Endodermal cell (in vitro differentiated cells): Measurements from ENCODE around the gene CRHR2. TPM values are rescaled to one million over a fixed set of nuclear protein-coding genes. Genes with fewer than 3 reads are reported as not detected.

Experiments
- DNase-seq: peaks from one replicate; pipeline ENCODE4 v3.0.0-alpha.2; 2017
- H3K27ac ChIP-seq: 2 replicates; pipeline ENCODE4 v1.5.1; 2013; ENCODE audit warnings: mild to moderate bottlenecking, low read depth, low read length, moderate library complexity
- H3K27me3 ChIP-seq: 2 replicates; pipeline ENCODE4 v1.6.1; 2013; ENCODE audit warnings: mild to moderate bottlenecking, low read length, moderate library complexity; ENCODE audit not compliant: insufficient read depth, control insufficient read depth, poor library complexity, severe bottlenecking
- H3K36me3 ChIP-seq: 2 replicates; pipeline ENCODE4 v1.7.0; 2013; ENCODE audit warnings: mild to moderate bottlenecking, low read length, moderate library complexity; ENCODE audit not compliant: control insufficient read depth, insufficient read depth
- H3K4me1 ChIP-seq: one replicate; pipeline ENCODE4 v1.7.0; 2013; ENCODE audit warnings: low read length; ENCODE audit not compliant: control insufficient read depth, insufficient read depth
- H3K4me3 ChIP-seq: 2 replicates; pipeline ENCODE4 v1.5.1; 2013; ENCODE audit warnings: mild to moderate bottlenecking, low read length, moderate library complexity
- H3K9ac ChIP-seq: 2 replicates; pipeline ENCODE4 v1.6.1; 2013; ENCODE audit warnings: mild to moderate bottlenecking, low read length, moderate library complexity; ENCODE audit not compliant: poor library complexity, severe bottlenecking; ENCODE audit errors: extremely low read depth
- H3K9me3 ChIP-seq: 2 replicates; pipeline ENCODE4 v1.6.1; 2013; ENCODE audit warnings: mild to moderate bottlenecking, low read length, moderate library complexity; ENCODE audit not compliant: control insufficient read depth
- H3K27ac Mint-ChIP-seq: 2 replicates; pipeline ENCODE4 v1.8.0; 2020; ENCODE audit warnings: mixed read lengths
- H3K27me3 Mint-ChIP-seq: 2 replicates; pipeline ENCODE4 v1.8.0; 2021; ENCODE audit warnings: mild to moderate bottlenecking, mixed read lengths; ENCODE audit not compliant: insufficient read depth
- H3K36me3 Mint-ChIP-seq: 2 replicates; pipeline ENCODE4 v1.8.0; 2020; ENCODE audit warnings: low read depth, mixed read lengths
- H3K4me1 Mint-ChIP-seq: 2 replicates; pipeline ENCODE4 v1.8.0; 2020; ENCODE audit warnings: mixed read lengths
- H3K4me3 Mint-ChIP-seq: 2 replicates; pipeline ENCODE4 v1.8.0; 2020; ENCODE audit warnings: mild to moderate bottlenecking, moderate library complexity, mixed read lengths
- H3K9me3 Mint-ChIP-seq: 2 replicates; pipeline ENCODE4 v1.8.0; 2020; ENCODE audit warnings: mild to moderate bottlenecking, mixed read lengths
- WGBS, 2 experiments: methylation state at CpG; one replicate each; pipeline versions ENCODE4 v1.1.5 to v1.1.7; 2013; ENCODE audit warnings: missing lambda C conversion rate in 2 of 2, mixed read lengths in 1 of 2; ENCODE audit not compliant: insufficient coverage in 1 of 2, insufficient read length in 1 of 2; 5-methylcytosine and 5-hydroxymethylcytosine counted together
- total RNA-seq, 2 donors: library from RNA; stranded (reverse); fragmentation: NEBNext Ultra II Directional in 1 of 2; extraction: Animal tissue kit (Norgen Biotek cat#: 25700) in 1 of 2; gene quantifications; 2 replicates in 1 of 2; 3 replicates in 1 of 2; pipeline ENCODE4 v1.2.1, GENCODE V29; 2021
- TF ChIP-seq, protein P1 (sequence below): fragments of 200-600 bp; sonication (generic); conservative IDR thresholded peaks from 2 replicates; pipeline ENCODE4 v1.5.0; 2021; ENCODE audit warnings: antibody characterized with exemption, mild to moderate bottlenecking

CRHR2 gene
- total RNA-seq, 2 donors from 2014 or later, result not detected

DNA sequence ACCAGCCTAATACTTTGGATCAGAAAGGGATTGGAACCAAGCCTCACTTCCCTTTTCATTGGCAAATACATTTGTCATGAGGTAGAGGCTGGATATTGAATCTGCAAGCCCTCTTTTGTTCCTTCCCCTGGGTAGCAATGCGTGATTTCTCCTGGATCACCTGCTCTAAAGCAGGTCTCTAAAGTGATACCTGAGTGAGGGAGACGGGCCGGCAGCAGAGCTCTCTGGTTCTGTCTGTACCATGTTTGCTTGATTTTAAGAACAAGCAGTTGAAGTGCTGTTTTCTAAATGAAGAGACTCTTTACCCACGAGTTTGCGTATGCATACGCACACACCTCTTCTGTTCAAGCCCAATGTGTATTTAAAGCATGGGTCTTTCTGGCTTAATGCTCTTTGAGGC lies 46.5 kb downstream of the CRHR2 start:
- TF ChIP-seq, protein P1, sequence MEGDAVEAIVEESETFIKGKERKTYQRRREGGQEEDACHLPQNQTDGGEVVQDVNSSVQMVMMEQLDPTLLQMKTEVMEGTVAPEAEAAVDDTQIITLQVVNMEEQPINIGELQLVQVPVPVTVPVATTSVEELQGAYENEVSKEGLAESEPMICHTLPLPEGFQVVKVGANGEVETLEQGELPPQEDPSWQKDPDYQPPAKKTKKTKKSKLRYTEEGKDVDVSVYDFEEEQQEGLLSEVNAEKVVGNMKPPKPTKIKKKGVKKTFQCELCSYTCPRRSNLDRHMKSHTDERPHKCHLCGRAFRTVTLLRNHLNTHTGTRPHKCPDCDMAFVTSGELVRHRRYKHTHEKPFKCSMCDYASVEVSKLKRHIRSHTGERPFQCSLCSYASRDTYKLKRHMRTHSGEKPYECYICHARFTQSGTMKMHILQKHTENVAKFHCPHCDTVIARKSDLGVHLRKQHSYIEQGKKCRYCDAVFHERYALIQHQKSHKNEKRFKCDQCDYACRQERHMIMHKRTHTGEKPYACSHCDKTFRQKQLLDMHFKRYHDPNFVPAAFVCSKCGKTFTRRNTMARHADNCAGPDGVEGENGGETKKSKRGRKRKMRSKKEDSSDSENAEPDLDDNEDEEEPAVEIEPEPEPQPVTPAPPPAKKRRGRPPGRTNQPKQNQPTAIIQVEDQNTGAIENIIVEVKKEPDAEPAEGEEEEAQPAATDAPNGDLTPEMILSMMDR, result no peak
- Mint-ChIP-seq H3K9me3 (no peaks in the 10 kb centered on the region), H3K27ac (no peak overlapping the region), H3K4me1 (peaks cover 3% of the 10 kb centered on the region), H3K4me3 (no peak overlapping the region), H3K27me3 (no peaks in the 10 kb centered on the region), H3K36me3 (peaks cover 52% of the 10 kb centered on the region)
- Histone ChIP-seq H3K4me3 (no peak overlapping the region), H3K27me3 (no peaks in the 10 kb centered on the region), H3K27ac (no peak overlapping the region), H3K36me3 (peaks cover 54% of the 10 kb centered on the region), H3K9me3 (peaks cover 8% of the 10 kb centered on the region), H3K4me1 (no peaks in the 10 kb centered on the region), H3K9ac (no peak overlapping the region)
- 91 to 100% methylated on average over 4 to 6 of the region's 6 CpGs for WGBS, 2 experiments
- no peak for DNase-seq

DNA sequence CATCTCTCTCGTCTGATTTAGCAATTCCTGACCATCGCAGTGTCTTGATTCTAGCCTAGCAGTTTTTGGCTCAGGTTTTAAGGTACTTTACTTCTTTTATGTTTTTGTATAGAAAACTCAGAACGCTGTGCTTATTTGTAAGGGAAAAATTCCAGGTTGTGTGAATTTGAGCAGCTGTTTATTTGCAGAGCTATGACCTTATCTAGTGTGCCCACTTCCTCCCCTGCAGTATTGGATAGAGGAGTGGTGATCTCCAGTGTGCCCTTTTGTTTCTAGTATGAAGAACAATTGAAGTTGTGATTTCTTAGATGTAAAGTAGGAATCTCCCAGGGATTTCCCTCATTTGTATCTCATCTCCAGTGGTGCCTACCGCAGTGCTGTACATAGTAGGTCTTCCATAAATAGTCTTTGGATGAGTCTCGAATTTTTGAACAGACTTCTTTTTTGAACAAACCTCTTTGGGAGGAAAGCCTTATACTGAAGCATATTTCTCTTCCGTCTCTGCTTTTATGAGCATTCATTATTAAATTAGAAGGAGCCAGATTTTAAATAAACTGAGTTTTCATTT lies 47.5 kb downstream of the CRHR2 start:
- Histone ChIP-seq H3K27ac (no peak overlapping the region), H3K9me3 (peaks cover 8% of the 10 kb centered on the region), H3K9ac (no peak overlapping the region), H3K4me1 (no peaks in the 10 kb centered on the region), H3K4me3 (no peak overlapping the region), H3K27me3 (no peaks in the 10 kb centered on the region), H3K36me3 (peaks cover 65% of the 10 kb centered on the region)
- H3K4me1 Mint-ChIP-seq, result peaks cover 3% of the 10 kb centered on the region
- no peaks in the 10 kb centered on the region for H3K9me3 Mint-ChIP-seq
- no peak overlapping the region for H3K27ac Mint-ChIP-seq
- H3K4me3 Mint-ChIP-seq, result no peak overlapping the region
- H3K27me3 Mint-ChIP-seq, result no peaks in the 10 kb centered on the region
- no peak for DNase-seq
- H3K36me3 Mint-ChIP-seq, result peaks cover 55% of the 10 kb centered on the region
- WGBS, 2 experiments, result 84 to 87% methylated on average over 5 to 6 of the region's 6 CpGs
- TF ChIP-seq, protein P1, result no peak

DNA sequence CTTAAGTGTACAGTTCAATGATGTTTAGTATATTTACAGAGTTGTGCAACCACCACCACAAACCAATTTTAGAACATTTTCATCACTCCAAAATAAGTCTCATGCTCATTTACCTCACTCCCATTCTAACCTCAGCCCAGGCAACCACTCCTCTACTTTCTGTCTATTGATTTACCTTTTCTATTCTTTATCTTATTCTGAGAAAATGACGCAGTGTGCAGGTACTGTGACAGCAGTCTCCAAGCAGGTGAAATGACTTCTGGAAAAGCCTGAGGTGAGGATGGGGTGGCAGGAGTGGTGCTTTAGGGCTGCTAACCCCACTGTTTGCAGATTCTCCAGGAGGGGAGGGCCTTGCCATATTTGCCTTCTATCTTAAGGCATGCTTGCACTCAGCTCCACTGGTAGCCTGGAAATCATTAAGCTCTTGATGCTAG lies 48.0 kb downstream of the CRHR2 start:
- Histone ChIP-seq H3K9ac (no peak overlapping the region), H3K36me3 (peaks cover 70% of the 10 kb centered on the region), H3K27me3 (no peaks in the 10 kb centered on the region), H3K27ac (no peak overlapping the region), H3K4me3 (no peak overlapping the region), H3K4me1 (no peaks in the 10 kb centered on the region), H3K9me3 (peaks cover 8% of the 10 kb centered on the region)
- Mint-ChIP-seq H3K4me3 (no peak overlapping the region), H3K27ac (no peak overlapping the region), H3K36me3 (peaks cover 59% of the 10 kb centered on the region), H3K4me1 (peaks cover 3% of the 10 kb centered on the region), H3K9me3 (no peaks in the 10 kb centered on the region), H3K27me3 (no peaks in the 10 kb centered on the region)
- no peak for DNase-seq
- TF ChIP-seq, protein P1, result no peak
- 96% methylated on average over 1 of the region's 1 CpG; no CpG with 5 or more reads in 1 of the 2 experiments for WGBS, 2 experiments
